NOMO-1 (cell line): ENCODE data around the gene NFIL3.
"Not testable (repeated sequence)": the region's sequence is repeated elsewhere in the genome, so short reads cannot be mapped to it uniquely, and the experiment has no call there.

Experiments
- DNase-seq, 2 experiments: peaks; one replicate each; lab custom pipeline; 2025; ENCODE audit not compliant: unreplicated experiment in 2 of 2; lab: John Stamatoyannopoulos, UW

NFIL3 gene

GRCh38 chr9:91398926-91399325 is 24.7 kb downstream of the NFIL3 start:
- no peak for DNase-seq

- DNase-seq: no peak
These were observed 27.8 kb downstream of the NFIL3 start for GRCh38 chr9:91395553-91396471.

GRCh38 chr9:91395106-91395552 is 28.5 kb downstream of the NFIL3 start:
- peak in 1 of 2 experiments; percentile 76 for DNase-seq

- DNase-seq: no peak
These were observed 29.8 kb downstream of the NFIL3 start for GRCh38 chr9:91393826-91394225.

- DNase-seq: no peak
These were observed 31.2 kb downstream of the NFIL3 start for GRCh38 chr9:91392435-91392834.

GRCh38 chr9:91391818-91392217 is 31.8 kb downstream of the NFIL3 start:
- DNase-seq: no peak

GRCh38 chr9:91391412-91391811 is 32.2 kb downstream of the NFIL3 start:
- no peak for DNase-seq

- not testable (repeated sequence) for DNase-seq
These were observed 33.9 kb downstream of the NFIL3 start for GRCh38 chr9:91389686-91390085.

GRCh38 chr9:91386765-91387164 is 36.9 kb downstream of the NFIL3 start:
- no peak for DNase-seq

- DNase-seq: no peak
These were observed 38.7 kb downstream of the NFIL3 start for GRCh38 chr9:91384954-91385353.

- no peak for DNase-seq
These were observed 40.1 kb downstream of the NFIL3 start for GRCh38 chr9:91383577-91383976.

- no peak for DNase-seq
These were observed 41.3 kb downstream of the NFIL3 start for GRCh38 chr9:91382298-91382697.

- DNase-seq: no peak
These were observed 44.2 kb downstream of the NFIL3 start for GRCh38 chr9:91379426-91379825.

- DNase-seq: no peak
These were observed 44.9 kb downstream of the NFIL3 start for GRCh38 chr9:91378695-91379127.

GRCh38 chr9:91378054-91378453 is 45.6 kb downstream of the NFIL3 start:
- not testable (repeated sequence) for DNase-seq

- DNase-seq: no peak
These were observed 47.4 kb downstream of the NFIL3 start for GRCh38 chr9:91376239-91376638.

GRCh38 chr9:91374939-91375338 is 48.7 kb downstream of the NFIL3 start:
- DNase-seq: no peak

GRCh38 chr9:91371894-91372293 is 51.7 kb downstream of the NFIL3 start:
- no peak for DNase-seq

- DNase-seq: not testable (repeated sequence)
These were observed 53.6 kb downstream of the NFIL3 start for GRCh38 chr9:91370006-91370405.

GRCh38 chr9:91364702-91365101 is 58.9 kb downstream of the NFIL3 start:
- DNase-seq: no peak

GRCh38 chr9:91364005-91364404 is 59.6 kb downstream of the NFIL3 start:
- no peak for DNase-seq

- no peak for DNase-seq
These were observed 61.5 kb downstream of the NFIL3 start for GRCh38 chr9:91362051-91362611.
